ENCODE measurements around the gene TRRAP.

The TRRAP gene

GRCh38 chr7:99020413-99020715 lies 142.0 kb downstream of the TRRAP start:
- in situ Hi-C loops (cut with HindIII; ENCODE audit: low sequenced_read_pairs): loop anchor here (25.0 kb wide), 1 partner anchor 292 kb away; no protein-coding TSS in a partner anchor
- DNase-seq (ENCODE audit: low read depth): no peak
- TF ChIP-seq CTCF (IDR thresholded peaks at IDR 0.05; ENCODE audit: low read depth, low read length, missing control alignments): no peak
- no peak overlapping the region for H3K4me3 ChIP-seq (ENCODE audit: low read depth, low read length)

- in situ Hi-C loops (cut with HindIII; ENCODE audit: low sequenced_read_pairs): loop anchor here (25.0 kb wide), 1 partner anchor 290 kb away; no protein-coding TSS in a partner anchor
- no peak for DNase-seq (ENCODE audit: low read depth)
- no peak overlapping the region for H3K4me3 ChIP-seq (ENCODE audit: low read depth, low read length)
- TF ChIP-seq CTCF (IDR thresholded peaks at IDR 0.05; ENCODE audit: low read depth, low read length, missing control alignments): no peak
Observed at GRCh38 chr7:99021941-99022560, 143.7 kb downstream of the TRRAP start.

- in situ Hi-C loops (cut with HindIII; ENCODE audit: low sequenced_read_pairs): loop anchor here (25.0 kb wide), 1 partner anchor 288 kb away; no protein-coding TSS in a partner anchor
- no peak for DNase-seq (ENCODE audit: low read depth)
- TF ChIP-seq CTCF (IDR thresholded peaks at IDR 0.05; ENCODE audit: low read depth, low read length, missing control alignments): no peak
- no peak overlapping the region for H3K4me3 ChIP-seq (ENCODE audit: low read depth, low read length)
Observed at GRCh38 chr7:99024066-99024465, 145.7 kb downstream of the TRRAP start.

GRCh38 chr7:99027241-99027640 lies 148.9 kb downstream of the TRRAP start:
- in situ Hi-C loops (cut with HindIII; ENCODE audit: low sequenced_read_pairs): loop anchor here (5.0 kb wide), 1 partner anchor 95 kb away; no protein-coding TSS in a partner anchor
- H3K4me3 ChIP-seq (ENCODE audit: low read depth, low read length): no peak overlapping the region
- no peak for DNase-seq (ENCODE audit: low read depth)
- no peak for TF ChIP-seq CTCF (IDR thresholded peaks at IDR 0.05; ENCODE audit: low read depth, low read length, missing control alignments)

- H3K4me3 ChIP-seq (ENCODE audit: low read depth, low read length): no peak overlapping the region
- in situ Hi-C loops (cut with HindIII; ENCODE audit: low sequenced_read_pairs): loop anchor here (5.0 kb wide), 1 partner anchor 94 kb away; no protein-coding TSS in a partner anchor
- no peak for DNase-seq (ENCODE audit: low read depth)
- TF ChIP-seq CTCF (IDR thresholded peaks at IDR 0.05; ENCODE audit: low read depth, low read length, missing control alignments): no peak
Observed at GRCh38 chr7:99027841-99028240, 149.5 kb downstream of the TRRAP start.

GRCh38 chr7:99028261-99028973 lies 150.1 kb downstream of the TRRAP start:
- H3K4me3 ChIP-seq (ENCODE audit: low read depth, low read length): no peak overlapping the region
- in situ Hi-C loops (cut with HindIII; ENCODE audit: low sequenced_read_pairs): loop anchor here (5.0 kb wide), 1 partner anchor 94 kb away; no protein-coding TSS in a partner anchor
- no peak for TF ChIP-seq CTCF (IDR thresholded peaks at IDR 0.05; ENCODE audit: low read depth, low read length, missing control alignments)
- DNase-seq (ENCODE audit: low read depth): no peak

All from astrocyte of the cerebellum (primary cell).